H9 (cell line): ENCODE data around the gene PCSK6. TPM values are rescaled to one million over a fixed set of nuclear protein-coding genes. Genes with fewer than 3 reads are reported as not detected.

ENCODE experiments used
- DNase-seq: peaks from one replicate; pipeline ENCODE4 v3.0.0-alpha.2; 2017
- H2AFZ ChIP-seq: one replicate; pipeline ENCODE4 v1.6.1; 2013; ENCODE audit warnings: mild to moderate bottlenecking, low read length, control low read depth, moderate library complexity
- H2AK5ac ChIP-seq: 2 replicates; pipeline ENCODE4 v1.6.1; 2013; ENCODE audit warnings: low read length, control low read depth, mixed read lengths; ENCODE audit not compliant: insufficient read length
- H2BK120ac ChIP-seq: one replicate; pipeline ENCODE4 v1.6.1; 2013; ENCODE audit warnings: low read depth, mild to moderate bottlenecking, low read length, control low read depth, inconsistent platforms; ENCODE audit not compliant: poor library complexity, severe bottlenecking
- H2BK12ac ChIP-seq: 2 replicates; pipeline ENCODE4 v1.6.1; 2013; ENCODE audit warnings: low read length, control low read depth, mixed read lengths, low read depth; ENCODE audit not compliant: insufficient read length
- H2BK15ac ChIP-seq: 2 replicates; pipeline ENCODE4 v1.6.1; 2013; ENCODE audit warnings: low read depth, low read length, control low read depth
- H2BK20ac ChIP-seq: one replicate; pipeline ENCODE4 v1.6.1; 2013; ENCODE audit warnings: low read depth, mild to moderate bottlenecking, low read length, control low read depth, inconsistent platforms; ENCODE audit not compliant: poor library complexity, severe bottlenecking
- H2BK5ac ChIP-seq: 2 replicates; pipeline ENCODE4 v1.6.1; 2013; ENCODE audit warnings: low read length, control low read depth, mixed read lengths; ENCODE audit not compliant: insufficient read length
- H3K14ac ChIP-seq: 2 replicates; pipeline ENCODE4 v1.6.1; 2013; ENCODE audit warnings: low read length, control low read depth; ENCODE audit not compliant: insufficient read depth
- H3K18ac ChIP-seq: 2 replicates; pipeline ENCODE4 v1.6.1; 2013; ENCODE audit warnings: low read depth, mild to moderate bottlenecking, mixed read lengths, low read length, control low read depth; ENCODE audit not compliant: insufficient read length
- H3K23ac ChIP-seq: 2 replicates; pipeline ENCODE4 v1.6.1; 2013; ENCODE audit warnings: low read length, control low read depth, mixed read lengths, low read depth; ENCODE audit not compliant: insufficient read length
- H3K23me2 ChIP-seq: 2 replicates; pipeline ENCODE4 v1.6.1; 2013; ENCODE audit warnings: low read depth, mild to moderate bottlenecking, mixed read lengths, low read length, control low read depth; ENCODE audit not compliant: insufficient read length, poor library complexity, severe bottlenecking
- H3K27ac ChIP-seq: 2 replicates; pipeline ENCODE4 v1.5.1; 2013; ENCODE audit warnings: low read length, control low read depth, mixed read lengths, low read depth; ENCODE audit not compliant: insufficient read length
- H3K27me3 ChIP-seq: 2 replicates; pipeline ENCODE4 v1.6.1; 2013; ENCODE audit warnings: low read length, control low read depth, inconsistent platforms; ENCODE audit not compliant: insufficient read depth
- H3K4ac ChIP-seq: 2 replicates; pipeline ENCODE4 v1.6.1; 2013; ENCODE audit warnings: low read depth, mild to moderate bottlenecking, control low read depth, inconsistent platforms, low read length, moderate library complexity
- H3K4me1 ChIP-seq: 2 replicates; pipeline ENCODE4 v1.6.1; 2013; ENCODE audit warnings: low read length, control low read depth, inconsistent platforms; ENCODE audit not compliant: insufficient read depth
- H3K4me2 ChIP-seq: 2 replicates; pipeline ENCODE4 v1.6.1; 2013; ENCODE audit warnings: low read length, control low read depth, mixed read lengths; ENCODE audit not compliant: insufficient read length, insufficient read depth
- H3K56ac ChIP-seq: 2 replicates; pipeline ENCODE4 v1.6.1; 2013; ENCODE audit warnings: low read depth, mild to moderate bottlenecking, mixed read lengths, low read length, control low read depth; ENCODE audit not compliant: insufficient read length
- H3K79me1 ChIP-seq: 2 replicates; pipeline ENCODE4 v1.6.1; 2013; ENCODE audit warnings: low read depth, mild to moderate bottlenecking, moderate library complexity, low read length, control low read depth, inconsistent platforms; ENCODE audit not compliant: insufficient read depth, poor library complexity, severe bottlenecking
- H3K79me2 ChIP-seq: 2 replicates; pipeline ENCODE4 v1.6.1; 2013; ENCODE audit warnings: low read length, control low read depth, inconsistent platforms; ENCODE audit not compliant: insufficient read depth
- H3K9ac ChIP-seq: 2 replicates; pipeline ENCODE4 v1.6.1; 2013; ENCODE audit warnings: low read length, control low read depth, mixed read lengths; ENCODE audit not compliant: insufficient read length; ENCODE audit errors: extremely low read depth
- H3K9me3 ChIP-seq: one replicate; pipeline ENCODE4 v1.6.1; 2013; ENCODE audit warnings: low read depth, low read length, inconsistent platforms; ENCODE audit not compliant: control insufficient read depth
- H3T11ph ChIP-seq: one replicate; pipeline ENCODE4 v1.6.1; 2013; ENCODE audit warnings: mild to moderate bottlenecking, low read length, control low read depth, inconsistent platforms
- H4K20me1 ChIP-seq: one replicate; pipeline ENCODE4 v1.6.1; 2013; ENCODE audit not compliant: control insufficient read depth, insufficient read length, insufficient read depth
- H4K5ac ChIP-seq: 2 replicates; pipeline ENCODE4 v1.6.1; 2013; ENCODE audit warnings: low read depth, mild to moderate bottlenecking, mixed read lengths, low read length, control low read depth; ENCODE audit not compliant: insufficient read length
- H4K8ac ChIP-seq: replicated peaks from 2 replicates; pipeline ENCODE4 v1.6.1; 2013; ENCODE audit warnings: low read length, control low read depth, mixed read lengths, low read depth; ENCODE audit not compliant: insufficient read length
- H4K91ac ChIP-seq: 2 replicates; pipeline ENCODE4 v1.6.1; 2013; ENCODE audit warnings: low read depth, mild to moderate bottlenecking, moderate library complexity, mixed read lengths, low read length, control low read depth; ENCODE audit not compliant: insufficient read length
- H3K27ac Mint-ChIP-seq, 3 experiments: 2 replicates in 2 of 3; 3 replicates in 1 of 3; pipeline ENCODE4 v1.8.0; 2020 to 2021; ENCODE audit warnings: mixed read lengths in 3 of 3, mild to moderate bottlenecking in 1 of 3, moderate library complexity in 1 of 3
- H3K27me3 Mint-ChIP-seq: 2 replicates; pipeline ENCODE4 v1.8.0; 2021; ENCODE audit warnings: low read depth, mild to moderate bottlenecking, moderate library complexity, mixed read lengths
- H3K36me3 Mint-ChIP-seq, 3 experiments: 2 replicates in 2 of 3; 3 replicates in 1 of 3; pipeline ENCODE4 v1.8.0; 2020 to 2021; ENCODE audit warnings: low read depth in 3 of 3, mixed read lengths in 3 of 3; ENCODE audit not compliant: insufficient read depth in 1 of 3
- H3K4me1 Mint-ChIP-seq, 2 experiments: 2 replicates each; pipeline ENCODE4 v1.8.0; 2020; ENCODE audit warnings: mixed read lengths in 2 of 2
- H3K4me3 Mint-ChIP-seq, 2 experiments: 2 replicates in 1 of 2; 3 replicates in 1 of 2; pipeline ENCODE4 v1.8.0; 2020 to 2021; ENCODE audit warnings: mild to moderate bottlenecking in 2 of 2, mixed read lengths in 2 of 2, moderate library complexity in 1 of 2
- H3K9me3 Mint-ChIP-seq, 2 experiments: 2 replicates in 1 of 2; 3 replicates in 1 of 2; pipeline ENCODE4 v1.8.0; 2020; ENCODE audit warnings: mild to moderate bottlenecking in 2 of 2, mixed read lengths in 2 of 2, moderate library complexity in 1 of 2
- CTCF ChIP-seq: fragments of 200-600 bp; sonication (generic); conservative IDR thresholded peaks from 3 replicates; pipeline ENCODE4 v1.8.0; 2021; ENCODE audit warnings: antibody characterized with exemption, mild to moderate bottlenecking
- WGBS: extraction: QIAGEN DNeasy Blood & Tissue Kit; methylation state at CpG from one replicate; pipeline ENCODE4 v1.1.7; 2013; ENCODE audit warnings: missing lambda C conversion rate, low lambda C conversion rate, mixed read lengths; ENCODE audit not compliant: insufficient read length; ENCODE audit errors: extremely low coverage; 5-methylcytosine and 5-hydroxymethylcytosine counted together
- total RNA-seq: library from RNA; stranded (reverse); gene quantifications from 2 replicates; pipeline ENCODE4 v1.2.1, GENCODE V29; 2021

Gene PCSK6
- total RNA-seq, 1 experiment from 2014 or later, result 4.0 TPM

- Histone ChIP-seq H4K91ac (no peak overlapping the region), H3K27me3 (no peaks in the 10 kb centered on the region; the same call in 1 of the 2 replicates), H3K79me2 (no peaks in the 10 kb centered on the region), H2AK5ac (no peak overlapping the region), H4K8ac (no peak overlapping the region), H3K9ac (no peak overlapping the region), H2BK120ac (no peak overlapping the region), H3T11ph (no peak overlapping the region), H2BK5ac (no peak overlapping the region), H3K23me2 (no peaks in the 10 kb centered on the region), H4K5ac (no peak overlapping the region), H3K4me1 (no peaks in the 10 kb centered on the region; the same call in 1 of the 2 replicates), H2BK12ac (no peak overlapping the region), H4K20me1 (no peaks in the 10 kb centered on the region), H2AFZ (no peak overlapping the region), H3K18ac (no peak overlapping the region), H3K4me2 (no peak overlapping the region), H3K9me3 (no peaks in the 10 kb centered on the region), H3K14ac (no peak overlapping the region), H3K4ac (no peak overlapping the region), H3K23ac (no peak overlapping the region), H3K27ac (no peak overlapping the region), H3K56ac (no peak overlapping the region), H2BK20ac (no peak overlapping the region), H3K79me1 (no peaks in the 10 kb centered on the region), H2BK15ac (no peak overlapping the region)
- Mint-ChIP-seq H3K4me1 (peaks cover 48 to 55% of the 10 kb centered on the region in 2 experiments), H3K27ac (no peak overlapping the region; a peak in 1 of 7 replicates), H3K36me3 (no peaks in the 10 kb centered on the region), H3K9me3 (no peaks in the 10 kb centered on the region; a peak in 1 of 5 replicates), H3K27me3 (peaks cover 62% of the 10 kb centered on the region), H3K4me3 (no peak overlapping the region)
- DNase-seq, result no peak
- no peak for TF ChIP-seq CTCF
- WGBS, result no CpG with 5 or more reads among the region's 12 CpGs
Measured at GRCh38 chr15:101428758-101429157, 60.7 kb downstream of the PCSK6 start.
